ENCODE data around the gene STK16. TPM values are rescaled to one million over a fixed set of nuclear protein-coding genes. Genes with fewer than 3 reads are reported as not detected.

The STK16 gene
- total and polyA plus RNA-seq, 7 donors = 11.6 to 38.5 (median 16.0) TPM

DNA sequence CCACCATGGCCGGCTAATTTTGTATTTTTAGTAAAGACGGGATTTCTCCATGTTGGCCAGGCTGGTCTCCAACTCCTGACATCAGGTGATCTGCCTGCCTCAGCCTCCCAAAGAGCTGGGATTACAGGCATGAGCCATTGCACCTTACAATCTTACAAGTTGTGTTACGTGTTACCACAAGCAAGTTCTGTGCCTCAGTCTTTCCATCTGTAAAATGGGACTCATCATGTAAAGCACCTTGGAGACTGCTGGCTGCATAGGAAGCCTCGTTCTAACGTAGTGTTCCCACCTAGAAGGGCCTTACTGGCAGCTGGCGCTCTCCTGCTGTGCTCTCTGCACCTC, 43.9 kb downstream of the STK16 start:
- H3K27me3 ChIP-seq (ENCODE audit: insufficient read depth in 3 of 3, low read length in 2 of 3) = no peaks in the 10 kb centered on the region
- WGBS, 3 donors = 50 to 68% (median 56%) methylated on average over 6 of the region's 6 CpGs
- no peak for ATAC-seq
- peaks cover 0 to 25% of the 10 kb centered on the region in 2 donors for H3K36me3 ChIP-seq (ENCODE audit: insufficient read depth in 1 of 2, low read depth in 1 of 2)
- no peak for DNase-seq
- no peak overlapping the region for H3K4me3 ChIP-seq
- H3K27ac ChIP-seq = peak overlapping the region; percentile 5
- H3K4me1 ChIP-seq = no peaks in the 10 kb centered on the region
- no peaks in the 10 kb centered on the region for H3K9me3 ChIP-seq
- intact Hi-C loops (cut with DNase I) = no loop called here
- TF ChIP-seq CTCF (IDR thresholded peaks at IDR 0.05) = no peak

DNA sequence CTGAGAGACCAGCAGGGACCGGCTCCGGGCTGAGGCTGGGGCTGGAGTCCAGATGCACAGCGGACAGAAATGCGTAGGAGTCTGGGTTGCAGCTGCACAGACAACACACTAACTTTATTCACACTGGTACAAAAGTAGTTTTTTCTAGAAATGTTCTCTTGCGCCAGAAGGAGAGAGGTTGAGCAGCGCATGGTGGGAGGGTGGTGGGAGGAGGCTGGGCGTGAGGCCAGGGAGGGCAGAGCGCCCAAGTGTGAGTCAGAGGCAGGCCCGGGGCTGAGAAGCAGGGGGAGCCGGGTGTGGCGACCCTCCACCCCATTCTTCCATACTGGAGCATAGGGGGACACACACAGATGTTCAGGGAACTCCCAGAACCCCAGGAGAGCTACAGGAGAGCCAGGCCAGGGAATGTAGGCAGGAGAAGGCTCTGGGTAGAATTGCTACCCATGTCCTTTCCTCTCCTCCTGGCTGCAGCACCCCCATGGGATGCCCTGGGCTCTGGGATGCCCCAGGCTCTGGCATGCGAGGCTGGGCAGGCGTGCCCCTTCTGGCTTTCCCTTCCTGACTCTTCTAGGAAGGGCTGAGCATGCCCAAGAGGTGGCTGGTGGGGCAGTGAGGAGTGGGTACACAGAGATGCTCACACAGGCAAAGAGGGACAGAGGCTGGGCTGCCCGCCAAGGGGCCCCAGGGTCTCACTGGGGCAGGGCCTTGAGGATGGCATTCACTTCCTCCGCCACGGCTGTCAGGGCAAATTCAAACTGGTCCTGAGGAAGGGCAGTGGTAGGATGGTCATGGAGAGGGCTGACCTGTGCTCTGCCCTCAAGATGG, 44.5 kb downstream of the STK16 start:
- H3K4me3 ChIP-seq = no peak overlapping the region
- intact Hi-C loops (cut with DNase I) = loop anchor here in 1 of 2 donors (10.0 kb wide), 1 partner anchor 45 kb away; the partner anchor contains the start of genes GLB1L and STK16
- peak in 3 of 4 donors; percentile 17 to 24 (median 23) for ATAC-seq

DNA sequence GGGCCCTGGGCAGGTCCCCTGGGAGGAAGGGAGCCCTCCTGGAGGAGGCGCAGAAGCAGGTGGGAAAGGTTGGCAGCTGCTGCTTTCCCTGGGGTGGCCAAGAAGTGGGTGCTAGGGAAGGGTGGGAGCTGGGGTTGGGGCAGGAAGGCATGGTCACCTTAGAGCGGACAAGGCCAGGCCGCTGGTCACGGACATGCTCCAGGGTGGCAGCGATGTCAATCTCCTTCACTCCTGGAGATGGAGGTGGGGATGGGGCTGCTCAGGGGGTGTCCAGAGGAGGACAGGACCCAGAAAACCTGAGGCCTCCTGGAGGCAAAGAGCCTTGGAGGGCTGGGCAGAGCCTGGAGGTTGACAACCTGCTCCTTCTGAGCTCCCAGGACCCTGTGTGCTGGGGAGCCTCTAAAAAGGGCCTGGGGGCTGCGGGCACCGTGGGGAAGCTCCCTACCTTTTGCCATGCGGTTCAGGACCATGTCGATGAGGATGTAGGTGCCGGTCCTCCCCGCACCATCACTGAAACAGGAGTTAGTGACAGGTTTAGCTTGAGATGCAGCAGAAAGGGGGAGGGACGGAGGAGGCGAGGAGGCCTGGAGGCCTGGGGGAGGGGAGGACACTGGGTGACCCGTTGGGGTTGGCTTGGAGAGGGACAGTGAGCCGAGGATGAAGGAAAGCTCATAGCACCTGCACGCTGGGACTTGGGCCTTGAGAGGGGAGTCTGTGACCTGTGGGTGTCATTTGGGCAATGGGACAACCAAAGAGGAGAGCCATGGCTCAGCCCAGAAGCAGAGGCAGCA, 45.3 kb downstream of the STK16 start:
- DNase-seq = peak in 1 of 2 donors; percentile 46
- H3K4me1 ChIP-seq = peaks cover 4% of the 10 kb centered on the region
- no peak for ATAC-seq
- peaks cover 0 to 11% of the 10 kb centered on the region in 2 donors for H3K36me3 ChIP-seq (ENCODE audit: insufficient read depth in 1 of 2, low read depth in 1 of 2)
- no peak overlapping the region for H3K27ac ChIP-seq
- intact Hi-C loops (cut with DNase I) = loop anchor here in 1 of 2 donors (10.0 kb wide), 1 partner anchor 46 kb away; the partner anchor contains the start of genes GLB1L and STK16
- WGBS, 3 donors = 83 to 84% (median 83%) methylated on average over 16 of the region's 16 CpGs
- H3K4me3 ChIP-seq = no peak overlapping the region
- no peaks in the 10 kb centered on the region for H3K9me3 ChIP-seq
- no peaks in the 10 kb centered on the region for H3K27me3 ChIP-seq (ENCODE audit: insufficient read depth in 3 of 3, low read length in 2 of 3)
- TF ChIP-seq CTCF (IDR thresholded peaks at IDR 0.05) = no peak

More for the DNA sequence above, 44.5 kb downstream of the STK16 start:
- H3K9me3 ChIP-seq = no peaks in the 10 kb centered on the region
- H3K36me3 ChIP-seq (ENCODE audit: insufficient read depth in 1 of 2, low read depth in 1 of 2) = peaks cover 0 to 20% of the 10 kb centered on the region in 2 donors
- peak; percentile 74 to 80 for DNase-seq
- H3K27me3 ChIP-seq (ENCODE audit: insufficient read depth in 3 of 3, low read length in 2 of 3) = no peaks in the 10 kb centered on the region
- peak overlapping the region; percentile 5 for H3K27ac ChIP-seq
- TF ChIP-seq CTCF (IDR thresholded peaks at IDR 0.05) = no peak
- H3K4me1 ChIP-seq = no peaks in the 10 kb centered on the region
- WGBS, 3 donors = 31 to 35% (median 33%) methylated on average over 16 of the region's 16 CpGs

DNA sequence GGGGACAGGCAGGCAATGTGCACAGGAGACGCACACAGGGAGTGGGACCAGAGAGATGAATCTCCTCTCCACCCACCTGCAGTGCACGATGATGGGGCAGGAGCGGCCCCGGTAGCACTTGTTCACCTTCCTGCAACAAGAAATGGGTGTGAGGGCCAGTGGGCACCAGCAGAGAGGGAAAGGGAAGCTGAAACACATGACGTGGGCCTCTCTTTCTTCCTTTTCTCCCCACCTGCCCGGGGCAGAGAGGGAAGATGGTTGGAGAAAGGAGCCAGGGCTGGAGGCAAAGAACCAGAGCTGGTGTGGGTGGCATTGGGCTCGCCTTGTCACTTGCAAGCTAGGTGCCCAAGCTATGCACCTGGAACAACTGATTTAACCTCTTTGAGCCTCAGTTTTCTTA, 46.1 kb downstream of the STK16 start:
- no peak overlapping the region for H3K4me3 ChIP-seq
- no peaks in the 10 kb centered on the region for H3K9me3 ChIP-seq
- no peak for DNase-seq
- intact Hi-C loops (cut with DNase I) = loop anchor here in 1 of 2 donors (10.0 kb wide), 1 partner anchor 47 kb away; the partner anchor contains the start of genes GLB1L and STK16
- H3K27ac ChIP-seq = no peak overlapping the region
- peaks cover 0 to 6% of the 10 kb centered on the region in 2 donors for H3K36me3 ChIP-seq (ENCODE audit: insufficient read depth in 1 of 2, low read depth in 1 of 2)
- H3K4me1 ChIP-seq = peaks cover 4% of the 10 kb centered on the region
- no peak for ATAC-seq
- no peak for TF ChIP-seq CTCF (IDR thresholded peaks at IDR 0.05)
- 78 to 86% (median 84%) methylated on average over 6 to 7 of the region's 7 CpGs for WGBS, 3 donors
- no peaks in the 10 kb centered on the region for H3K27me3 ChIP-seq (ENCODE audit: insufficient read depth in 3 of 3, low read length in 2 of 3)
